ENCODE measurements around the gene SPRED3.
"Not testable (repeated sequence)": the region's sequence is repeated elsewhere in the genome, so short reads cannot be mapped to it uniquely, and the experiment has no call there.

- not testable (repeated sequence) for TF ChIP-seq POLR2A, CTCF (IDR thresholded peaks at IDR 0.05)
Observed at GRCh38 chr19:38427035-38427677, 38.7 kb downstream of the SPRED3 start.
